WTC11 (cell line): Measurements from ENCODE around the gene CRISP1. TPM values are rescaled to one million over a fixed set of nuclear protein-coding genes. Genes with fewer than 3 reads are reported as not detected.

Experiments used
- ATAC-seq: fragments of 200-7000 bp; cut with Tn5 transposase; 2 replicates; pipeline ENCODE4 v1.10.0; 2021; ENCODE audit warnings: mild to moderate bottlenecking, moderate library complexity
- CTCF ChIA-PET: fragments of 300-600 bp; sonication (Branson Sonifier 250); formaldehyde crosslinking; loops from one replicate; lab custom pipeline; 2021; ENCODE audit warnings: antibody characterized with exemption; lab: Charles Lee
- POLR2A ChIA-PET: fragments of 350-600 bp; sonication (Branson Sonifier 250); formaldehyde crosslinking; loops from one replicate; lab custom pipeline; 2021; ENCODE audit warnings: antibody characterized with exemption; lab: Charles Lee
- DNase-seq: peaks from one replicate; pipeline ENCODE4 v3.0.0; 2021; ENCODE audit warnings: low spot score
- H3K27ac Mint-ChIP-seq: 2 replicates; pipeline ENCODE4 v1.8.0; 2021; ENCODE audit warnings: mixed read lengths
- H3K27me3 Mint-ChIP-seq: 2 replicates; pipeline ENCODE4 v1.8.0; 2021; ENCODE audit warnings: low read depth, mild to moderate bottlenecking, moderate library complexity, mixed read lengths
- H3K36me3 Mint-ChIP-seq: 2 replicates; pipeline ENCODE4 v1.8.0; 2021; ENCODE audit warnings: mixed read lengths
- H3K4me1 Mint-ChIP-seq: 2 replicates; pipeline ENCODE4 v1.8.0; 2022; ENCODE audit warnings: mixed read lengths
- H3K4me3 Mint-ChIP-seq: 2 replicates; pipeline ENCODE4 v1.8.0; 2021; ENCODE audit warnings: mild to moderate bottlenecking, moderate library complexity, mixed read lengths
- H3K9me3 Mint-ChIP-seq: 2 replicates; pipeline ENCODE4 v1.8.0; 2021; ENCODE audit warnings: mixed read lengths
- ATF1 ChIP-seq: sonication (generic); formaldehyde crosslinking; IDR thresholded peaks from 2 replicates; pipeline ENCODE4 v1.8.1; 2023; ENCODE audit warnings: mild to moderate bottlenecking, moderate library complexity, missing genetic modification reagents
- CREB1 ChIP-seq: sonication (generic); formaldehyde crosslinking; IDR thresholded peaks from 2 replicates; pipeline ENCODE4 v1.8.0; 2023; ENCODE audit warnings: mild to moderate bottlenecking, missing genetic modification reagents
- ELF4 ChIP-seq: sonication (generic); formaldehyde crosslinking; IDR thresholded peaks from 2 replicates; pipeline ENCODE4 v1.8.1; 2022; ENCODE audit warnings: low read depth, mild to moderate bottlenecking, moderate library complexity, missing genetic modification reagents
- ERG ChIP-seq: fragments of 250-450 bp; sonication (Bioruptor Pico); IDR thresholded peaks from 2 replicates; pipeline ENCODE4 v1.8.0; 2021; ENCODE audit warnings: mild to moderate bottlenecking
- ESRRA ChIP-seq: sonication (generic); formaldehyde crosslinking; IDR thresholded peaks from 2 replicates; pipeline ENCODE4 v1.8.1; 2022; ENCODE audit warnings: mild to moderate bottlenecking, missing genetic modification reagents, borderline replicate concordance
- FOXJ3 ChIP-seq: sonication (generic); formaldehyde crosslinking; IDR thresholded peaks from 2 replicates; pipeline ENCODE4 v1.9.0; 2021; ENCODE audit warnings: missing genetic modification reagents, mild to moderate bottlenecking, borderline replicate concordance
- FOXP1 ChIP-seq: sonication (generic); formaldehyde crosslinking; IDR thresholded peaks from 2 replicates; pipeline ENCODE4 v1.8.0; 2022; ENCODE audit warnings: missing genetic modification reagents, mild to moderate bottlenecking, moderate library complexity, borderline replicate concordance
- HMGXB4 ChIP-seq: sonication (generic); formaldehyde crosslinking; IDR thresholded peaks from 2 replicates; pipeline ENCODE4 v1.8.1; 2023; ENCODE audit warnings: mild to moderate bottlenecking, moderate library complexity, missing genetic modification reagents
- IRF2 ChIP-seq: sonication (generic); formaldehyde crosslinking; IDR thresholded peaks from 2 replicates; pipeline ENCODE4 v1.8.0; 2022; ENCODE audit warnings: low read depth, missing genetic modification reagents, borderline replicate concordance
- JUN ChIP-seq: sonication (generic); formaldehyde crosslinking; IDR thresholded peaks from 2 replicates; pipeline ENCODE4 v1.8.0; 2023; ENCODE audit warnings: mild to moderate bottlenecking, missing genetic modification reagents
- MYBL2 ChIP-seq: sonication (generic); formaldehyde crosslinking; IDR thresholded peaks from 2 replicates; pipeline ENCODE4 v1.8.1; 2023; ENCODE audit warnings: mild to moderate bottlenecking, moderate library complexity, missing genetic modification reagents
- NR2C2 ChIP-seq: sonication (generic); formaldehyde crosslinking; IDR thresholded peaks from 2 replicates; pipeline ENCODE4 v1.8.0; 2022; ENCODE audit warnings: mild to moderate bottlenecking, missing genetic modification reagents
- TEAD4 ChIP-seq: sonication (generic); formaldehyde crosslinking; IDR thresholded peaks from 2 replicates; pipeline ENCODE4 v1.8.0; 2022; ENCODE audit warnings: mild to moderate bottlenecking, missing genetic modification reagents
- ZNF121 ChIP-seq: sonication (generic); formaldehyde crosslinking; IDR thresholded peaks from 2 replicates; pipeline ENCODE4 v1.8.0; 2023; ENCODE audit warnings: missing genetic modification reagents
- ZNF138 ChIP-seq: sonication (generic); formaldehyde crosslinking; conservative IDR thresholded peaks from 2 replicates; pipeline ENCODE4 v1.8.1; 2022; ENCODE audit warnings: mild to moderate bottlenecking, moderate library complexity, missing genetic modification reagents
- ZNF219 ChIP-seq: sonication (generic); formaldehyde crosslinking; IDR thresholded peaks from 2 replicates; pipeline ENCODE4 v1.8.0; 2023; ENCODE audit warnings: missing genetic modification reagents, mild to moderate bottlenecking, borderline replicate concordance
- ZNF232 ChIP-seq: sonication (generic); formaldehyde crosslinking; IDR thresholded peaks from 2 replicates; pipeline ENCODE4 v1.8.0; 2022; ENCODE audit warnings: mild to moderate bottlenecking, missing genetic modification reagents
- total RNA-seq: library from RNA; stranded (reverse); gene quantifications from 3 replicates; pipeline ENCODE4 v1.2.3, GENCODE V29; 2021
- TF ChIP-seq, protein P1 (sequence below): sonication (generic); formaldehyde crosslinking; conservative IDR thresholded peaks from 2 replicates; pipeline ENCODE4 v1.8.1; 2022; ENCODE audit warnings: mild to moderate bottlenecking, missing genetic modification reagents
- TF ChIP-seq, protein P2 (sequence below): sonication (generic); formaldehyde crosslinking; IDR thresholded peaks from 2 replicates; pipeline ENCODE4 v1.8.1; 2023; ENCODE audit warnings: mild to moderate bottlenecking, missing genetic modification reagents
- TF ChIP-seq, protein P3 (sequence below): fragments of 200-600 bp; IDR thresholded peaks from 2 replicates; pipeline ENCODE4 v1.8.0; 2022; ENCODE audit warnings: antibody characterized with exemption
- TF ChIP-seq, protein P4 (sequence below): fragments of 250-450 bp; sonication (Bioruptor Pico); IDR thresholded peaks from 2 replicates; pipeline ENCODE4 v1.9.0; 2021; ENCODE audit warnings: moderate library complexity, mild to moderate bottlenecking, inconsistent platforms, borderline replicate concordance

CRISP1 gene
- total RNA-seq, 1 experiment from 2014 or later, result not detected

- no peak overlapping the region for H3K4me3 Mint-ChIP-seq
- H3K4me1 Mint-ChIP-seq, result peaks cover 49% of the 10 kb centered on the region
- H3K36me3 Mint-ChIP-seq, result no peaks in the 10 kb centered on the region
- ChIA-PET POLR2A (no interaction called here), CTCF (no interaction called here)
- no peak overlapping the region for H3K27ac Mint-ChIP-seq
- ATAC-seq (no peak), DNase-seq (no peak)
- no peaks in the 10 kb centered on the region for H3K27me3 Mint-ChIP-seq
- H3K9me3 Mint-ChIP-seq, result no peaks in the 10 kb centered on the region
- TF ChIP-seq, protein P1, sequence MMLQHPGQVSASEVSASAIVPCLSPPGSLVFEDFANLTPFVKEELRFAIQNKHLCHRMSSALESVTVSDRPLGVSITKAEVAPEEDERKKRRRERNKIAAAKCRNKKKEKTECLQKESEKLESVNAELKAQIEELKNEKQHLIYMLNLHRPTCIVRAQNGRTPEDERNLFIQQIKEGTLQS (CRISPR knock-in tag), result no peak
- TF ChIP-seq ELF4 (CRISPR knock-in tag) (no peak), IRF2 (no peak), ESRRA (no peak)
Measured at GRCh38 chr6:49905296-49905695, 39.0 kb upstream of the CRISP1 start.

DNA sequence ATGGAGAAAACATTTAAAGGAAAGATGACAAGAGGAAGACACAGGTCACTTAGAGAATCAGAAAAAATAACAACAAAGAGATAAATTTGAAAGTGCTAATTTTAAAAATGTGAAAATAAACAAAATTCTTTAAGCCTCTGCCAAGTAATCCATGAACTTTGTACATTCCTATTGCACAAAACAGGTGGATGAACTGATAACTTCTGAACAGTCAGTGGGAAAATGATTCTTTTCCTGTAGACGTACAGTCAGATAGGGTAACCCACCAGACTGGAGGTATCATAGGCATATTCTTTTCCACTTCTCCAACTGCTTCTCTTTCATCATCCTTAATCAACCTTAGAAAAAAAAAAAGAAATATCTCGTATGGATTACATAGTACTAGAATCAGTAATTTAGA is 36.5 kb upstream of the CRISP1 start:
- DNase-seq (no peak), ATAC-seq (no peak)
- peaks cover 31% of the 10 kb centered on the region for H3K4me1 Mint-ChIP-seq
- POLR2A ChIA-PET, result no interaction called here
- no peak overlapping the region for H3K27ac Mint-ChIP-seq
- no peaks in the 10 kb centered on the region for H3K27me3 Mint-ChIP-seq
- no peaks in the 10 kb centered on the region for H3K9me3 Mint-ChIP-seq
- CTCF ChIA-PET, result no interaction called here
- H3K4me3 Mint-ChIP-seq, result no peak overlapping the region
- TF ChIP-seq FOXP1 (CRISPR knock-in tag), result no peak
- no peak for TF ChIP-seq ESRRA
- TF ChIP-seq, protein P2, sequence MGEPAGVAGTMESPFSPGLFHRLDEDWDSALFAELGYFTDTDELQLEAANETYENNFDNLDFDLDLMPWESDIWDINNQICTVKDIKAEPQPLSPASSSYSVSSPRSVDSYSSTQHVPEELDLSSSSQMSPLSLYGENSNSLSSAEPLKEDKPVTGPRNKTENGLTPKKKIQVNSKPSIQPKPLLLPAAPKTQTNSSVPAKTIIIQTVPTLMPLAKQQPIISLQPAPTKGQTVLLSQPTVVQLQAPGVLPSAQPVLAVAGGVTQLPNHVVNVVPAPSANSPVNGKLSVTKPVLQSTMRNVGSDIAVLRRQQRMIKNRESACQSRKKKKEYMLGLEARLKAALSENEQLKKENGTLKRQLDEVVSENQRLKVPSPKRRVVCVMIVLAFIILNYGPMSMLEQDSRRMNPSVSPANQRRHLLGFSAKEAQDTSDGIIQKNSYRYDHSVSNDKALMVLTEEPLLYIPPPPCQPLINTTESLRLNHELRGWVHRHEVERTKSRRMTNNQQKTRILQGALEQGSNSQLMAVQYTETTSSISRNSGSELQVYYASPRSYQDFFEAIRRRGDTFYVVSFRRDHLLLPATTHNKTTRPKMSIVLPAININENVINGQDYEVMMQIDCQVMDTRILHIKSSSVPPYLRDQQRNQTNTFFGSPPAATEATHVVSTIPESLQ (CRISPR knock-in tag), result no peak
- no peak for TF ChIP-seq MYBL2 (CRISPR knock-in tag)
- TF ChIP-seq ERG (CRISPR knock-in tag), result no peak
- no peak for TF ChIP-seq ZNF138 (CRISPR knock-in tag)
- TF ChIP-seq CREB1 (CRISPR knock-in tag), result no peak
- TF ChIP-seq HMGXB4 (CRISPR knock-in tag), result no peak
- no peak for TF ChIP-seq ZNF232 (CRISPR knock-in tag)
- TF ChIP-seq, protein P3, sequence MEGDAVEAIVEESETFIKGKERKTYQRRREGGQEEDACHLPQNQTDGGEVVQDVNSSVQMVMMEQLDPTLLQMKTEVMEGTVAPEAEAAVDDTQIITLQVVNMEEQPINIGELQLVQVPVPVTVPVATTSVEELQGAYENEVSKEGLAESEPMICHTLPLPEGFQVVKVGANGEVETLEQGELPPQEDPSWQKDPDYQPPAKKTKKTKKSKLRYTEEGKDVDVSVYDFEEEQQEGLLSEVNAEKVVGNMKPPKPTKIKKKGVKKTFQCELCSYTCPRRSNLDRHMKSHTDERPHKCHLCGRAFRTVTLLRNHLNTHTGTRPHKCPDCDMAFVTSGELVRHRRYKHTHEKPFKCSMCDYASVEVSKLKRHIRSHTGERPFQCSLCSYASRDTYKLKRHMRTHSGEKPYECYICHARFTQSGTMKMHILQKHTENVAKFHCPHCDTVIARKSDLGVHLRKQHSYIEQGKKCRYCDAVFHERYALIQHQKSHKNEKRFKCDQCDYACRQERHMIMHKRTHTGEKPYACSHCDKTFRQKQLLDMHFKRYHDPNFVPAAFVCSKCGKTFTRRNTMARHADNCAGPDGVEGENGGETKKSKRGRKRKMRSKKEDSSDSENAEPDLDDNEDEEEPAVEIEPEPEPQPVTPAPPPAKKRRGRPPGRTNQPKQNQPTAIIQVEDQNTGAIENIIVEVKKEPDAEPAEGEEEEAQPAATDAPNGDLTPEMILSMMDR, result no peak
- TF ChIP-seq NR2C2 (CRISPR knock-in tag), result no peak
- no peaks in the 10 kb centered on the region for H3K36me3 Mint-ChIP-seq

DNA sequence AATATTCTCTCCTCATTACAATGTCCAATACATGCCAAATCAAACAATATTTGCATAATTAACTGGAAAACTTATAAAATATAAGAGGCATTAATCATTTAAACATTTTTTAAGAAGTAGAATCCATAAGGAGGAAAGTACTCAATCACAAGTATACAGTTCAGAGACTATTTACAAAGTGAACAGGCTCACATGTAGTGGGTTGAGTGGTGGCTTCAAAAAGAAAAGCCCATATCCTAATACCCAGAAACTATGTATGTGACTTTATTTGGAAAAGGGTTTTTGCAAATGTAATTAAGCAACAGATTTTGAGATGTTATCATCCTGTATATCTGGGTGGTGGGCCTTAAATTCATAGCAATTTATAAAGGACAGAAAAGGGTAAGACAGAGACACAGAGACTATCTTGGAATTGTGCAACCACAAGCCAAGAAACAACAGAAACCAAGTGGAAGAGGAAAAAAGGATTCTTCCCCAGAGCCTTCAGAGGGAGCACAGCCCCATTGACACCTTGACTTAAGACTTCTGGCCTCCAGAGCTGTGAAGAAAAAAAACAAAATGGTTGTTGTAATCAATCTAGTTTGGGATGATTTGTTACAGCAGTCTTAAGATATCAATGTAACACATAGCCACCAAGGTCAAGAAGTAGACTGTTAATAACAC is 32.7 kb upstream of the CRISP1 start:
- DNase-seq (no peak), ATAC-seq (no peak)
- H3K27me3 Mint-ChIP-seq, result peaks cover 28% of the 10 kb centered on the region
- peaks cover 8% of the 10 kb centered on the region for H3K4me1 Mint-ChIP-seq
- H3K9me3 Mint-ChIP-seq, result peaks cover 18% of the 10 kb centered on the region
- H3K36me3 Mint-ChIP-seq, result peaks cover 11% of the 10 kb centered on the region
- H3K27ac Mint-ChIP-seq, result no peak overlapping the region
- CTCF ChIA-PET, result no interaction called here
- POLR2A ChIA-PET, result no interaction called here
- H3K4me3 Mint-ChIP-seq, result no peak overlapping the region
- TF ChIP-seq ZNF219 (no peak), TEAD4 (CRISPR knock-in tag) (no peak), ZNF121 (CRISPR knock-in tag) (no peak), JUN (CRISPR knock-in tag) (no peak), ATF1 (no peak), FOXJ3 (no peak)
- TF ChIP-seq, protein P4, sequence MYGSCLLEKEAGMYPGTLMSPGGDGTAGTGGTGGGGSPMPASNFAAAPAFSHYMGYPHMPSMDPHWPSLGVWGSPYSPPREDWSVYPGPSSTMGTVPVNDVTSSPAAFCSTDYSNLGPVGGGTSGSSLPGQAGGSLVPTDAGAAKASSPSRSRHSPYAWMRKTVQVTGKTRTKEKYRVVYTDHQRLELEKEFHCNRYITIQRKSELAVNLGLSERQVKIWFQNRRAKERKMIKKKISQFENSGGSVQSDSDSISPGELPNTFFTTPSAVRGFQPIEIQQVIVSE (CRISPR knock-in tag), result no peak
- TF ChIP-seq, protein P3, result no peak
